Ascending aorta (tissue), 2 donors: ENCODE results near the gene AFF3. TPM values are rescaled to one million over a fixed set of nuclear protein-coding genes. Genes with fewer than 3 reads are reported as not detected.
"Not testable (repeated sequence)": the region's sequence is repeated elsewhere in the genome, so short reads cannot be mapped to it uniquely, and the experiment has no call there.

ENCODE experiments used
- DNase-seq, 2 donors: peaks; one replicate each; pipeline ENCODE4 v3.0.0-alpha.2; 2019; ENCODE audit warnings: low spot score in 2 of 2
- H3K27ac ChIP-seq, 2 donors: fragments of 200-600 bp; sonication (generic); one replicate each; pipeline ENCODE4 v1.5.1; 2016 to 2017; ENCODE audit warnings: mild to moderate bottlenecking in 1 of 2
- H3K27me3 ChIP-seq: fragments of 200-600 bp; sonication (generic); one replicate; pipeline ENCODE4 v1.5.1; 2017
- H3K36me3 ChIP-seq, 2 donors: fragments of 200-600 bp; sonication (generic); one replicate each; pipeline ENCODE4 v1.5.1; 2016
- H3K4me1 ChIP-seq, 2 donors: fragments of 200-600 bp; sonication (generic); one replicate each; pipeline ENCODE4 v1.5.1; 2016 to 2017; ENCODE audit warnings: mild to moderate bottlenecking in 1 of 2
- H3K4me3 ChIP-seq, 2 donors: fragments of 200-600 bp; sonication (generic); one replicate each; pipeline ENCODE4 v1.5.1; 2016 to 2017; ENCODE audit warnings: mild to moderate bottlenecking in 1 of 2
- H3K9me3 ChIP-seq, 2 donors: fragments of 200-600 bp; sonication (generic); one replicate each; pipeline ENCODE4 v1.5.1; 2016
- intact Hi-C: fragments of 100-400 bp; cut with DNase I; formaldehyde crosslinking; loops from one replicate; pipeline ENCODE4 v1.15.1; 2023
- total RNA-seq: library from RNA; depleted of rRNA; stranded (reverse); fragments of >200 nt; gene quantifications from one replicate; pipeline ENCODE4 v1.1.0, GENCODE V29; 2016
- TF ChIP-seq, protein P1 (sequence below), 3 experiments: fragments of 200-600 bp in 2 of 3; fragments of 450-650 bp in 1 of 3; sonication (generic) in 2 of 3; IDR thresholded peaks; one replicate each; pipeline ENCODE4 v1.5.1; 2016 to 2019; ENCODE audit warnings: antibody characterized with exemption in 3 of 3, mild to moderate bottlenecking in 1 of 3, moderate library complexity in 1 of 3

The AFF3 gene
- total RNA-seq, 1 donor from 2014 or later: 7.1 TPM

DNA sequence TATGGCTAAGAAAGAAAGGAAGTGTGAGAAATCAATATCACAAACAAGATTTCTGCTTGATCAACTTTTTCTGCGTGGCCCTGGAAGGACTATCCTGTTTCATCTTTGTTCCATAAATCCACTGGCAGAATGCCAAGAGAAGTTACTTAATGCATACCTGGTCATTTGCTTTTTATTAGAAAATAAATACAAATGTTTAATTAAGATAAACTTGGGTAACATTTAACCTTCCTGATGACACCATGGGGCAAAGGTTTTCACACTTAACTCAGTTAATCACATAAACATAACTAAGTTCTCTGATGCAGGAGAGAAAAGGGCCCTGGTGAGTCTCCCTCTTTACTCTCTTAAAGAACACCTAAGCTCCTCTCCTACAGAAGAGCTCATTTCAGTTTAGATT is 203.3 kb downstream of the AFF3 start:
- Histone ChIP-seq H3K36me3 (no peaks in the 10 kb centered on the region), H3K4me3 (no peak overlapping the region), H3K9me3 (no peaks in the 10 kb centered on the region), H3K4me1 (no peaks in the 10 kb centered on the region), H3K27me3 (no peaks in the 10 kb centered on the region), H3K27ac (no peak overlapping the region)
- no peak for DNase-seq
- intact Hi-C loops: no loop called here
- TF ChIP-seq, protein P1, sequence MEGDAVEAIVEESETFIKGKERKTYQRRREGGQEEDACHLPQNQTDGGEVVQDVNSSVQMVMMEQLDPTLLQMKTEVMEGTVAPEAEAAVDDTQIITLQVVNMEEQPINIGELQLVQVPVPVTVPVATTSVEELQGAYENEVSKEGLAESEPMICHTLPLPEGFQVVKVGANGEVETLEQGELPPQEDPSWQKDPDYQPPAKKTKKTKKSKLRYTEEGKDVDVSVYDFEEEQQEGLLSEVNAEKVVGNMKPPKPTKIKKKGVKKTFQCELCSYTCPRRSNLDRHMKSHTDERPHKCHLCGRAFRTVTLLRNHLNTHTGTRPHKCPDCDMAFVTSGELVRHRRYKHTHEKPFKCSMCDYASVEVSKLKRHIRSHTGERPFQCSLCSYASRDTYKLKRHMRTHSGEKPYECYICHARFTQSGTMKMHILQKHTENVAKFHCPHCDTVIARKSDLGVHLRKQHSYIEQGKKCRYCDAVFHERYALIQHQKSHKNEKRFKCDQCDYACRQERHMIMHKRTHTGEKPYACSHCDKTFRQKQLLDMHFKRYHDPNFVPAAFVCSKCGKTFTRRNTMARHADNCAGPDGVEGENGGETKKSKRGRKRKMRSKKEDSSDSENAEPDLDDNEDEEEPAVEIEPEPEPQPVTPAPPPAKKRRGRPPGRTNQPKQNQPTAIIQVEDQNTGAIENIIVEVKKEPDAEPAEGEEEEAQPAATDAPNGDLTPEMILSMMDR (IDR thresholded peaks at IDR 0.05): no peak

DNA sequence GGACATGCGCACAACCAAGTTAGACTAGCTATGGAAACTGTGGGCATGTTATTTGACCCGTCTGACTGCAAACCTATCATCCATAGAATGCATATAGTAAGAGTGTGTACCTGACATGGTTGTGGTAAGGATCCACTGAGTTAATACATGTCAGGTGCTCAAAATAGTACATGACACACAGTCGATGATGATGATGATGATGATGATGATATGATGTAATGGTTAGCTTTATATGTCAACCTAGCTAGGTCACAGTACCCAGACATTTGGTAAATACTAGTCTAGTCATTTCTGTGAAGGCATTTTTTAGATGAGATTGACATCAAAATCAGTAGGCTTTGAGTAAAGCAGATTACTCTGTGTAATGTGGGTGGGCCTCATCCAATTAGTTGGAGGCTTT is 204.1 kb downstream of the AFF3 start:
- Histone ChIP-seq H3K27ac (no peak overlapping the region), H3K9me3 (no peaks in the 10 kb centered on the region), H3K4me3 (no peak overlapping the region), H3K4me1 (no peaks in the 10 kb centered on the region), H3K36me3 (no peaks in the 10 kb centered on the region), H3K27me3 (no peaks in the 10 kb centered on the region)
- DNase-seq: no peak
- intact Hi-C loops: no loop called here
- TF ChIP-seq, protein P1 (IDR thresholded peaks at IDR 0.05): no peak

DNA sequence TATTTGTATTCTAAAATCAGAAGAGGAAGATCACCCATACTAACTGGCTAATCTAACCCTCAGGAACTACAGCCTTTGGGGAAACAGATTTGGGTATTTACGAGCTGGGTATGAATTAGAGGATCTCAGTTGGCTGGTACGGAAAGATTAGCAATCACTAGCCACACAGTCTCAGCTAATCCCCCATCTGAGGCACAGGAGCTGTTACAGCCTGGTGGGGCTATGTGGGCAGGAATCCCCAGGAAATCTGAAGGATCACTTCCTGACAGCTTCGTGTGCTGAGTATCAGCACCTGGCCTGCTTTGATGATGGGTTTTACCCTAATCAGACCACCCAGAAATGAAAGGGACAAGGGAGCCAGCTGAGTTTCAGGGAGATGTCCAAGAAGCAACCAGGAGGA is 206.3 kb downstream of the AFF3 start:
- no peak for DNase-seq
- intact Hi-C loops: no loop called here
- Histone ChIP-seq H3K36me3 (no peaks in the 10 kb centered on the region), H3K4me3 (no peak overlapping the region), H3K27me3 (no peaks in the 10 kb centered on the region), H3K4me1 (no peaks in the 10 kb centered on the region), H3K9me3 (no peaks in the 10 kb centered on the region), H3K27ac (no peak overlapping the region)
- TF ChIP-seq, protein P1 (IDR thresholded peaks at IDR 0.05): no peak

DNA sequence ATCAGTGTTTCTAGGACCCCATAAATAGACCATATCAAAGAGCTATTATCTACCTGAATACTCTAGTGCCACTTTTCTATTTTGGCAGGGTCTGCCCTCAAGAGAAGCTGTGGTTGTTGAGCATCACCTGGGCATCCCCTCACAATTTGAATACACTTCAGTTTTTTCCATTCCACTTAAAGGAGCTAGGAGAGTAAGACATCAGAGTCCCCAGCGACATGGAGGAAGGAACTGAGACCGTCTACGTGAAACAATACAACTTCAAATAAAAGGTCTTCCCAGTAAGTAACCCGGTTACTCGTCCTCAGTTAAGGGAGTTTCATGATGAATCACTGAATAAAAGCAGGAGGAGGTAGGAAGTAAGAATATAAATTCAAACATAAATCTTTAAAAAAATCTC is 206.7 kb downstream of the AFF3 start:
- Histone ChIP-seq H3K4me3 (no peak overlapping the region), H3K4me1 (no peaks in the 10 kb centered on the region), H3K27me3 (no peaks in the 10 kb centered on the region), H3K36me3 (no peaks in the 10 kb centered on the region), H3K9me3 (no peaks in the 10 kb centered on the region), H3K27ac (no peak overlapping the region)
- DNase-seq: no peak
- intact Hi-C loops: no loop called here
- TF ChIP-seq, protein P1 (IDR thresholded peaks at IDR 0.05): no peak

DNA sequence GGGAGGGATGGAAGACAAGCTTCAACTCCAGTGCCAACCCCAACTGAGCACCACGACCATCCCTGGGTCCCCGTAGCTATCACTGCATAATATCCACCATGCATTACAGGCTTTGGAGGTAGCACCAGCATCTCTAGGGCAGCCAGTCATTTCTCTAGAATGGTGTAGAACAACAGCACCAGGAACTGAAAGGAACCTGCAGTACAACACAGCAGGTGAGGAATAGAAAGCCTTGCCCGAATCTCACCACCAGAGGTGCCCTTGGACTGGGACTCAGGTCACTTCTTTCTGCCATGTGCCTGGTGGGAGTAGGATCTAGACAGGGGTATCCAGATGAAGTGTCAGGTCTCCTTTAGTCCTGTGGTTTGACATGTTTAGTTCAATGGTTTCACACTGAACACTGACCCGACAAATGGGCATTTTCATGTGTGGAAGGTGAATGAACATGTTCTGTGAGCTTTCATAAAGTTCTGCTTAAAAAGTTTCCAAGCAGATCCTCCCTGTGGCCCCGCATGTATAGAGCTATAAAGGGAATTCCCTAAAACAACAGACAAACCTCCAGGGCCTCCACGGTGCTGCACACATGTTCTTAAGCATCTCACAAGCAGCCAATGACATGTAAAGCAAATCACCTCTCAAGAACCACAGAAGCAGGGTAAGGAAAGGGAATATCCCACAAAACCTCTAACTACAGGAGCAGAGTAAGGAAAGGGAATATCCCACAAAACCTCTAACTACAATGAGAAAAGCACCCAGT is 208.3 kb downstream of the AFF3 start:
- H3K4me1 ChIP-seq: no peaks in the 10 kb centered on the region
- no peaks in the 10 kb centered on the region for H3K27me3 ChIP-seq
- intact Hi-C loops: no loop called here
- H3K9me3 ChIP-seq: no peaks in the 10 kb centered on the region
- DNase-seq: no peak
- H3K36me3 ChIP-seq: no peaks in the 10 kb centered on the region
- TF ChIP-seq, protein P1 (IDR thresholded peaks at IDR 0.05): no peak
- no peak overlapping the region for H3K27ac ChIP-seq
- no peak overlapping the region for H3K4me3 ChIP-seq

DNA sequence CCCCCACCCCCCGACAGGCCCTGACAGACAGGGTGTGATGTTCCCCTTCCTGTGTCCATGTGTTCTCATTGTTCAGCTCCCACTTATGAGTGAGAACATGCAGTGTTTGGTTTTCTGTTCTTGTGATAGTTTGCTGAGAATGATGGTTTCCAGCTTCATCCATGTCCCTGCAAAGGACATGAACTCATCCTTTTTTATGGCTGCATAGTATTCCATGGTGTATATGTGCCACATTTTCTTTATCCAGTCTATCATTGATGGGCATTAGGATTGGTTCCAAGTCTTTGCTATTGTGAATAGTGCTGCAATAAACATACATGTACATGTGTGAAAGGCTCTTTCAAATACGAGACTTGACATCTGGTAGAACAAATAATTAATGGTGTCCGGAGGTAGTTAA is 208.9 kb downstream of the AFF3 start:
- DNase-seq, intact Hi-C loops, H3K4me1 ChIP-seq, H3K9me3 ChIP-seq, H3K4me3 ChIP-seq, H3K27me3 ChIP-seq, H3K36me3 ChIP-seq, H3K27ac ChIP-seq: not testable (repeated sequence)
